H1 (cell line): ENCODE results near the gene PHGDH. TPM values are rescaled to one million over a fixed set of nuclear protein-coding genes. Genes with fewer than 3 reads are reported as not detected.

Experiments used
- CTCF ChIA-PET: fragments of 300-600 bp; sonication (Branson Sonifier 250); formaldehyde crosslinking; loops from one replicate; lab custom pipeline; 2021; ENCODE audit not compliant: partially characterized antibody; lab: Charles Lee
- POLR2A ChIA-PET: fragments of 300-600 bp; sonication (Branson Sonifier 250); formaldehyde crosslinking; loops from one replicate; lab custom pipeline; 2021; ENCODE audit warnings: inconsistent platforms; ENCODE audit not compliant: partially characterized antibody; lab: Charles Lee
- DNase-seq, 2 experiments: peaks; one replicate each; pipeline versions ENCODE4 v3.0.0 to v3.0.0-alpha.2; 2010 to 2022; ENCODE audit warnings: low spot score in 2 of 2, low read depth in 1 of 2, mixed read lengths in 1 of 2
- FAIRE-seq: peaks from 2 replicates; lab custom pipeline; 2011; peaks lifted over from hg19 to GRCh38; lab: Jason Lieb, UNC
- H2AFZ ChIP-seq: 2 replicates; pipeline ENCODE4 v1.8.1; 2012; ENCODE audit warnings: low read length, inconsistent platforms
- H2AK5ac ChIP-seq: 2 replicates; pipeline ENCODE4 v1.6.1; 2013; ENCODE audit warnings: low read depth, low read length
- H2BK120ac ChIP-seq: replicated peaks from 2 replicates; pipeline ENCODE3; 2013; ENCODE audit warnings: low read depth, low read length, inconsistent platforms
- H2BK12ac ChIP-seq: 2 replicates; pipeline ENCODE4 v1.6.1; 2013; ENCODE audit warnings: low read depth, low read length
- H2BK15ac ChIP-seq: 2 replicates; pipeline ENCODE4 v1.6.1; 2013; ENCODE audit warnings: low read length
- H2BK20ac ChIP-seq: 2 replicates; pipeline ENCODE4 v1.6.1; 2013; ENCODE audit warnings: low read length
- H2BK5ac ChIP-seq: 2 replicates; pipeline ENCODE4 v1.6.1; 2013; ENCODE audit warnings: low read depth, low read length
- H3K14ac ChIP-seq: 2 replicates; pipeline ENCODE4 v1.6.1; 2013; ENCODE audit warnings: inconsistent platforms; ENCODE audit not compliant: insufficient read length
- H3K18ac ChIP-seq: 2 replicates; pipeline ENCODE4 v1.6.1; 2013; ENCODE audit warnings: low read length; ENCODE audit errors: extremely low read depth
- H3K23ac ChIP-seq: 2 replicates; pipeline ENCODE4 v1.6.1; 2013; ENCODE audit warnings: inconsistent platforms; ENCODE audit not compliant: insufficient read length
- H3K23me2 ChIP-seq: 2 replicates; pipeline ENCODE4 v1.6.1; 2013; ENCODE audit warnings: low read depth, low read length
- H3K27ac ChIP-seq: 2 replicates; pipeline ENCODE4 v1.6.1; 2011; ENCODE audit warnings: low read depth, low read length, inconsistent platforms
- H3K27me3 ChIP-seq, 4 experiments: replicated peaks in 1 of 4; 1 replicate in 1 of 4; 2 replicates in 3 of 4; pipeline versions ENCODE4 v1.6.1 to v1.8.1; 2011 to 2013; ENCODE audit warnings: low read length in 3 of 4, mild to moderate bottlenecking in 3 of 4, inconsistent platforms in 2 of 4, mixed read lengths in 2 of 4, moderate library complexity in 1 of 4; ENCODE audit not compliant: control insufficient read depth in 3 of 4, insufficient read depth in 3 of 4; ENCODE audit errors: extremely low read depth in 1 of 4
- H3K36me3 ChIP-seq, 4 experiments: 2 replicates each; pipeline versions ENCODE4 v1.6.1 to v1.8.1; 2011 to 2013; ENCODE audit warnings: mild to moderate bottlenecking in 4 of 4, low read length in 3 of 4, moderate library complexity in 2 of 4, control low read depth in 1 of 4, inconsistent platforms in 1 of 4; ENCODE audit not compliant: insufficient read depth in 4 of 4, control insufficient read depth in 2 of 4
- H3K4ac ChIP-seq: replicated peaks from 2 replicates; pipeline ENCODE3; 2013; ENCODE audit warnings: low read length, low read depth, mixed read lengths, inconsistent platforms; ENCODE audit not compliant: insufficient read length
- H3K4me1 ChIP-seq, 4 experiments: replicated peaks in 1 of 4; 1 replicate in 1 of 4; 2 replicates in 3 of 4; pipeline versions ENCODE4 v1.6.1 to v1.8.1; 2011 to 2013; ENCODE audit warnings: low read length in 3 of 4, inconsistent platforms in 2 of 4, mixed read lengths in 1 of 4; ENCODE audit not compliant: insufficient read depth in 4 of 4, control insufficient read depth in 3 of 4
- H3K4me2 ChIP-seq, 2 experiments: 2 replicates each; pipeline versions ENCODE4 v1.6.1 to v1.8.1; 2011 to 2013; ENCODE audit warnings: low read depth in 2 of 2, low read length in 2 of 2, control low read depth in 1 of 2, inconsistent platforms in 1 of 2, mild to moderate bottlenecking in 1 of 2; ENCODE audit not compliant: insufficient read depth in 1 of 2
- H3K4me3 ChIP-seq, 4 experiments: fragments of 200-600, 300-600 bp in 1 of 4; sonication (generic), shearing (Covaris generic), sonication (Bioruptor Twin) in 1 of 4; 2 replicates each; pipeline versions ENCODE4 v1.5.1 to v1.8.1; 2011 to 2016; ENCODE audit warnings: low read length in 4 of 4, low read depth in 3 of 4, control low read depth in 2 of 4, inconsistent platforms in 2 of 4, mild to moderate bottlenecking in 2 of 4, mixed read lengths in 1 of 4, moderate library complexity in 1 of 4; ENCODE audit not compliant: insufficient read depth in 2 of 4; ENCODE audit errors: extremely low read depth in 1 of 4
- H3K56ac ChIP-seq: replicated peaks from 2 replicates; pipeline ENCODE3; 2013; ENCODE audit warnings: low read depth, mild to moderate bottlenecking, mixed read lengths, low read length, inconsistent platforms; ENCODE audit not compliant: insufficient read length
- H3K79me1 ChIP-seq: 2 replicates; pipeline ENCODE4 v1.6.1; 2013; ENCODE audit warnings: low read depth, low read length, control low read depth
- H3K79me2 ChIP-seq, 2 experiments: 2 replicates each; pipeline versions ENCODE4 v1.6.1 to v1.8.1; 2012 to 2013; ENCODE audit warnings: low read length in 2 of 2, mild to moderate bottlenecking in 2 of 2, inconsistent platforms in 1 of 2; ENCODE audit not compliant: insufficient read depth in 2 of 2, control insufficient read depth in 1 of 2
- H3K9ac ChIP-seq, 4 experiments: replicated peaks in 1 of 4; 1 replicate in 1 of 4; 2 replicates in 3 of 4; pipeline versions ENCODE4 v1.6.1 to v1.8.1; 2011 to 2013; ENCODE audit warnings: low read depth in 3 of 4, low read length in 3 of 4, control low read depth in 2 of 4, mild to moderate bottlenecking in 2 of 4, moderate library complexity in 2 of 4, inconsistent platforms in 1 of 4; ENCODE audit errors: extremely low read depth in 1 of 4
- H3K9me3 ChIP-seq, 2 experiments: 2 replicates each; pipeline versions ENCODE4 v1.6.1 to v1.8.1; 2012 to 2013; ENCODE audit warnings: mild to moderate bottlenecking in 2 of 2, moderate library complexity in 2 of 2, control low read depth in 1 of 2, inconsistent platforms in 1 of 2, low read depth in 1 of 2, low read length in 1 of 2, mixed read lengths in 1 of 2; ENCODE audit not compliant: insufficient read depth in 2 of 2
- H4K20me1 ChIP-seq, 2 experiments: replicated peaks in 1 of 2; 2 replicates each; pipeline versions ENCODE3 to v1.8.1; 2011 to 2013; ENCODE audit warnings: inconsistent platforms in 2 of 2, low read length in 2 of 2, mild to moderate bottlenecking in 1 of 2; ENCODE audit not compliant: insufficient read depth in 2 of 2, control insufficient read depth in 1 of 2
- H4K5ac ChIP-seq: 2 replicates; pipeline ENCODE4 v1.6.1; 2013; ENCODE audit warnings: low read length, low read depth, mixed read lengths, inconsistent platforms; ENCODE audit not compliant: insufficient read length
- H4K8ac ChIP-seq: 2 replicates; pipeline ENCODE4 v1.8.0; 2013; ENCODE audit warnings: mild to moderate bottlenecking, moderate library complexity, low read length, inconsistent platforms; ENCODE audit not compliant: insufficient read depth; ENCODE audit errors: extremely low read depth
- H4K91ac ChIP-seq: replicated peaks from 2 replicates; pipeline ENCODE3; 2013; ENCODE audit warnings: low read length, mixed read lengths, inconsistent platforms; ENCODE audit not compliant: insufficient read length
- ASH2L ChIP-seq: fragments of 200-600, 300-600 bp; sonication (generic); IDR thresholded peaks from one replicate; pipeline ENCODE4 v1.7.1; 2017; ENCODE audit warnings: low read length
- WGBS, 2 experiments: shearing (Covaris generic) in 1 of 2; methylation state at CpG; one replicate each; pipeline versions ENCODE4 v1.1.6 to v1.1.7; 2013 to 2015; ENCODE audit warnings: low lambda C conversion rate in 2 of 2, mixed read lengths in 2 of 2, inconsistent platforms in 1 of 2, low coverage in 1 of 2, missing lambda C conversion rate in 1 of 2; ENCODE audit not compliant: insufficient replicate concordance in 2 of 2, insufficient coverage in 1 of 2, insufficient read length in 1 of 2; ENCODE audit errors: extremely low coverage in 1 of 2, missing lambda C conversion rate in 1 of 2; 5-methylcytosine and 5-hydroxymethylcytosine counted together
- polyA plus RNA-seq, 7 experiments: library from polyadenylated mRNA; depleted of rRNA in 3 of 7; stranded (reverse) in 5 of 7; unstranded in 2 of 7; fragments of >200 nt in 5 of 7; fragments of 200-250 nt in 2 of 7; gene quantifications; 1 replicate in 5 of 7; 2 replicates in 1 of 7; 4 replicates in 1 of 7; pipeline versions ENCODE4 v1.2.1 to v1.2.3, GENCODE V29; 2011 to 2013; ENCODE audit warnings: missing spikeins in 2 of 7, mixed read lengths in 2 of 7
- total RNA-seq: library from RNA; stranded (reverse); fragmentation: NEBNext Ultra II Directional; extraction: Animal tissue kit (Norgen Biotek cat#: 25700); gene quantifications from 2 replicates; pipeline ENCODE4 v1.2.1, GENCODE V29; 2021

PHGDH gene
- total and polyA plus RNA-seq, 2 of the 8 experiments (the other 6 are each of a cell fraction or from before 2014, with no cell fraction given) = 358 to 687 TPM

DNA sequence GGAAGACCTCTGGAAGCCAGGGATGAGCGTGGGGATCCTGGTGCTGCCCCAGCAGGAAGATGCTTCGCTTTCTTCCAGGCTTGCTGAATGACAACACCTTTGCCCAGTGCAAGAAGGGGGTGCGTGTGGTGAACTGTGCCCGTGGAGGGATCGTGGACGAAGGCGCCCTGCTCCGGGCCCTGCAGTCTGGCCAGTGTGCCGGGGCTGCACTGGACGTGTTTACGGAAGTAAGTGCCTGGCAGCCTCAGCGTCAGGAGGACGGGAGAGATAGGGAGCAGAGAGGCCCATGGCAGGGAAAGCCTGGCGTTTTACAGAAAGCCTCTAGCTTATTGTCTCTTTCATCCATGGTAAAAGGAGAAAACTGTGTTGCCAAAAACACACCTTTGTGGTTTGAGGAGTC, 23.5 kb downstream of the PHGDH start:
- no peak overlapping the region for H2BK5ac ChIP-seq
- H4K20me1 ChIP-seq = peaks cover 21 to 28% of the 10 kb centered on the region in 2 experiments
- H3K79me2 ChIP-seq = peaks cover 0 to 22% of the 10 kb centered on the region in 2 experiments; a peak in 1 of 4 replicates
- H4K8ac ChIP-seq = no peak overlapping the region
- 88% methylated on average over 14 of the region's 14 CpGs; no CpG with 5 or more reads in 1 of the 2 experiments for WGBS, 2 experiments
- no peak overlapping the region for H3K4ac ChIP-seq
- peaks cover 14% of the 10 kb centered on the region for H3K79me1 ChIP-seq
- H3K4me2 ChIP-seq = no peak overlapping the region
- H3K4me3 ChIP-seq = no peak overlapping the region
- H3K27ac ChIP-seq = no peak overlapping the region
- H2AK5ac ChIP-seq = no peak overlapping the region
- H2AFZ ChIP-seq = no peak overlapping the region
- H2BK15ac ChIP-seq = no peak overlapping the region
- no peak overlapping the region for H2BK12ac ChIP-seq
- no peak overlapping the region for H2BK20ac ChIP-seq
- no peaks in the 10 kb centered on the region for H3K27me3 ChIP-seq
- ChIA-PET CTCF (interaction anchor here (1.1 to 14.1 kb wide), 5 partner anchors 10 to 58 kb away, joined by 3 to 132 read pairs (median 4); no protein-coding TSS in a partner anchor), POLR2A (interaction anchor here (1.5 to 30.7 kb wide), 4 partner anchors 5 to 105 kb away, joined by 5 to 425 read pairs (median 362); partner anchors contain the start of gene PHGDH)
- no peak overlapping the region for H3K23ac ChIP-seq
- no peak overlapping the region for H4K5ac ChIP-seq
- no peak overlapping the region for H4K91ac ChIP-seq
- FAIRE-seq (no peak), DNase-seq (no peak)
- H3K14ac ChIP-seq = no peak overlapping the region
- H3K23me2 ChIP-seq = 0 out of 2 replicates have a peak, but pooled peaks cover 1% of the 10 kb centered on the region
- no peak overlapping the region for H3K9ac ChIP-seq
- no peaks in the 10 kb centered on the region for H3K9me3 ChIP-seq
- no peak overlapping the region for H3K56ac ChIP-seq
- no peaks in the 10 kb centered on the region; a peak in 1 of 7 replicates for H3K4me1 ChIP-seq
- H2BK120ac ChIP-seq = no peak overlapping the region
- peaks cover 50 to 100% (median 87%) of the 10 kb centered on the region in 4 experiments for H3K36me3 ChIP-seq
- no peak overlapping the region for H3K18ac ChIP-seq
- no peak for TF ChIP-seq ASH2L
